GM18505 (cell line): ENCODE measurements around the gene CD86.

Experiments
- ATAC-seq: cut with Tn5 transposase; IDR thresholded peaks from one replicate; pipeline ENCODE4 v1.9.1; 2021; ENCODE audit not compliant: unreplicated experiment
- POLR2A ChIP-seq: IDR thresholded peaks from 4 replicates; pipeline ENCODE4 v1.6.1; 2011; ENCODE audit warnings: borderline replicate concordance; ENCODE audit not compliant: insufficient read depth, insufficient read length; ENCODE audit errors: extremely low read depth

CD86 gene

DNA sequence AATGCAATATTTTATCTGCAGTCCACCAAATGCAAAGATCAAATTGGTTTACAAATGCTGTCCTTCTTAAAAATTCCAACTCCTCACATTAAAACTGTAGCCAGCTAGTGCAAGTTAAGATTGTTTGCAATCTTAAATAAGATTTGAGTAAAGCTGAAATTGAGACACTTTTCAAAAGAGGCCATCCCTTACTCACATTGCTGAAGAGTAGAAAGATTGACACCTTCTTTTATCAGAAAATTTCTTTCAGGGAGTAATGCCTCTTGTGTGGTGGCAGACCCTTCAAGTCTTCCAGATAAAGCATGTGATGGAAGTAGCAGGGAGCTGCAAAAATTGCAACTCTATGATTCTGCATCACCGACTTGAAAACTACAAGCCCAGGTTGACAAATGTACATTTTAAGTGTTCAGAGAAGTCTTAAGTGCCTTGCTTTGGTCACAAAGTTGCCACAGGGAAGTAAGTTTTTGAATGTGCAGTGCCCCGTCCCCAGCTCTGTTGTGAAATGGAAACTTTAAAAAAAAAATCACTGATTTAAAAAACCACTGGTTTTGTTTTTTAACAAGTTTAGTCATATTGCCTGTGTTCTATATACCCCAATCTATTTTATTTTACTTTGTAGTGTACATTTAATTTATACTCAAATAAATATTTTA, 12.6 kb downstream of the CD86 start:
- peak; percentile 50 for ATAC-seq
- no peak for TF ChIP-seq POLR2A

DNA sequence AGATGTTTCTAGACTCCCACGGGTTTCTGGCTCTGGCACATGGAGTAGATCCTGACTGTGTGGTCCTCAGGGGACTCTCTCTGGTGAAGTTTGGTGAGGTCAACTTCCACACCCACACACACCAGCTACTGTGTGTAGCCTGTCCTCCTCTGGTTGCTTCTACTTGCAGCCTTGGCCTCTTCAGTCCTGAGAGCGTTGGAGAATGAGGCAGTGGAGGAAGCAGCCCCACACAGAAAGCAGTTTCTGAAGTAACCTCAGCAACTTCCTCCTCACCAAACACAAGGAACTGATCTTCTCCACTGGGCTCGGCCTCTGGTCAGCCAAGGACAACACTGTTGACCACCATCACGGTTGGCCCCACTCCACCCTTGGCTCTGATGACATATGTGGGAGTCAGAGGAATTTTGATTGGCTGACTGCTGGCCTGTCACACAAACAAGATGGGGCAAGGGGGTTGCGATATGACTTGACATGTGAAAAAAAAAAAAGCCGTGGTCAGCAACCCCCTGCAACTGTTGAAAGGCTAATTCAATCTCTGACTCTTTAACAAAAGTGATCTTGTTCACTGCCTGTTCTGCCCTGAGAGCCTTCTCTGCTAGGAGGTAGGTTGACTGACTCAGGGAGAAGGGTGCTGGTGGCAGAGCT, 19.6 kb downstream of the CD86 start:
- TF ChIP-seq POLR2A = peak; percentile 57
- ATAC-seq = peak; percentile 40

- TF ChIP-seq POLR2A = peak; percentile 36
- no peak for ATAC-seq
Measured at GRCh38 chr3:122076491-122077292, 21.5 kb downstream of the CD86 start.

GRCh38 chr3:122077293-122078234, 22.4 kb downstream of the CD86 start:
- ATAC-seq = peak; percentile 33
- TF ChIP-seq POLR2A = peak; percentile 51

DNA sequence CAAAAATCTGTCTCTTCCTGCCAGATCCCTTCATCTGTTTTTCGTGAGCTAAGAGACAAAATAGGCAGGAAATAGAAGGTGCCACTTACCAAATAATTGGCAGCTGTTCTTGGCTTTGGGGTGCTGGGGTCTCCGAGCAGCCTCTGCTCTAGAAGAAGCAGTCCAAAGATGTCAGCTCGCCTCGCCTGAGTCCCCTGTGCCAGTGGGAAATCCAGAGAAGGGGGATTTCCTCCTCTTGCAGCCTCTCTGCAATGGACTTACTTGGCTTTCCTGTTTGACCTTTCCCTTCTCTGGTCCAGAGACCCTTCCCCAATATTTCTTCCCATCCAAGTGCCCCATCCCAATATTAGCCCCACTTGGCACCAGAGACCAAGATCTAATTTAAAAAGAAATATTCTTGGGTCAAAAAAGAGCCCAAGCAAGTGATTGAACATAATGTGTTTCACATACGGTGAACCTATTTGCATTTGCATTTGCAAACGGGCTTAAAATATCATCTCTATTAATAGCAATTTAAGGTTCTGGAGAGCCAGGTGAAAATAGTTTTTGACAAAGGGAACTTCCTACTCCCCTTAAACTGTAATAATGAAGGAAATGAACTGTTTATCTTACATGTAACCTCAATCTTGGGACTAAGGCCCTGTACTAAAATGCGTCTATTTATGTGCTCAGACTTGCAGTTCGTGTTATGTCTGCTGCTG, 23.2 kb downstream of the CD86 start:
- no peak for ATAC-seq
- peak; percentile 10 for TF ChIP-seq POLR2A

- peak; percentile 7 for TF ChIP-seq POLR2A
- no peak for ATAC-seq
Measured at GRCh38 chr3:122079524-122080206, 24.5 kb downstream of the CD86 start.

- no peak for ATAC-seq
- TF ChIP-seq POLR2A = no peak
Measured at GRCh38 chr3:122080207-122080587, 25.0 kb downstream of the CD86 start.

DNA sequence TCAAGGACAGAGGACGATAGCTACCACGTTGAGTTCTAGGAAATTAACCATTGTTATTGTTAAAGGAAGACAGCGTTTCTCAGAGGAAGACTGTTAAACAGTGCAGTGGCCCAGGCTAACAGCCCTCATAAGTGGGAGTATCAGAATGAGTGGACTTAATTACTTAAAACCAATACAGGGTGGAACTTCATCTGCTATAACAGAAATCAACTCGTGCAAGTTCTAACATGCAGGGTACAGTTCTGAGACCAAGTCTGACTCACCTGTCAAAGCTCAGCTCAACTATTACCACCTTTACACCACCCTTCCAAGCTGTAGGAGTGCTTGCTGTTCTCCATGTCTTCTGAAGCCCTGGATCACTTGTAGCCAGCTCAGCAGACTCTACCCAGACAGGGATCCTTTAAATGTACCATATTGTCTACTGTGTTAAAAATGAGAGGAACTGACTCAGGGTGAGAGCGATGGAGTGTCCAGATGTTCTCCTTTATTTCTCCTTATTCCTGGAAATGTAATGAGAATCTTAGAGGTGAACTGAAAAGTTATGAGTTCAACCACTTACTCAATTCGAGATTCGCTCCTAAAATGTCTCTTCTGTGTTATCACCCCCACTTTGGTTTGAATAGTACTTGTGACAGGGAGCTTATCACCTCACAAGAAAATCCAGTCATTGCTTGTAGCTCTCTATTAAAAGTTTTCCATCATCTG, 26.5 kb downstream of the CD86 start:
- peak; percentile 39 for ATAC-seq

GRCh38 chr3:122082357-122082756, 27.2 kb downstream of the CD86 start:
- TF ChIP-seq POLR2A = no peak
- no peak for ATAC-seq

More for the DNA sequence above, 26.5 kb downstream of the CD86 start:
- peak; percentile 28 for TF ChIP-seq POLR2A

GRCh38 chr3:122084799-122085198, 29.6 kb downstream of the CD86 start:
- no peak for TF ChIP-seq POLR2A
- ATAC-seq = no peak

- TF ChIP-seq POLR2A = no peak
- ATAC-seq = no peak
Measured at GRCh38 chr3:122085673-122086072, 30.5 kb downstream of the CD86 start.
